B cell (primary cell): Measurements from ENCODE around the gene HIPK1. TPM values are rescaled to one million over a fixed set of nuclear protein-coding genes. Genes with fewer than 3 reads are reported as not detected.
"Not testable (repeated sequence)": the region's sequence is repeated elsewhere in the genome, so short reads cannot be mapped to it uniquely, and the experiment has no call there.

Experiments
- ATAC-seq: fragments of 200-7000 bp; cut with Tn5 transposase; one replicate; pipeline ENCODE4 v1.10.0; 2021; ENCODE audit warnings: low read depth, mild to moderate bottlenecking, moderate number of reproducible peaks, moderate library complexity
- CTCF ChIA-PET: fragments of 350-600 bp; sonication (Branson Sonifier 250); formaldehyde crosslinking; loops from one replicate; lab custom pipeline; 2021; ENCODE audit warnings: antibody characterized with exemption, inconsistent platforms; lab: Charles Lee
- POLR2A ChIA-PET: fragments of 350-600 bp; sonication (Branson Sonifier 250); formaldehyde crosslinking; loops from one replicate; lab custom pipeline; 2021; ENCODE audit warnings: antibody characterized with exemption; lab: Charles Lee
- DNase-seq: peaks from one replicate; pipeline ENCODE4 v3.0.0; 2013
- H2AFZ ChIP-seq: 2 replicates; pipeline ENCODE4 v1.6.1; 2012; ENCODE audit warnings: mild to moderate bottlenecking, low read depth, low read length; ENCODE audit not compliant: insufficient read depth, poor library complexity, severe bottlenecking
- H3K27ac ChIP-seq, 2 donors: 1 replicate in 1 of 2; 2 replicates in 1 of 2; pipeline ENCODE4 v1.5.1; 2012 to 2013; ENCODE audit warnings: low read length in 2 of 2, mild to moderate bottlenecking in 2 of 2, moderate library complexity in 1 of 2
- H3K27me3 ChIP-seq, 4 experiments: fragments of 200-600 bp in 1 of 4; sonication (generic) in 1 of 4; replicated peaks in 1 of 4; 1 replicate in 2 of 4; 2 replicates in 2 of 4; pipeline versions ENCODE4 v1.6.1 to v1.7.0; 2013 to 2016; ENCODE audit warnings: low read length in 3 of 4, mild to moderate bottlenecking in 2 of 4, mixed read lengths in 1 of 4, moderate library complexity in 1 of 4; ENCODE audit not compliant: insufficient read depth in 4 of 4, control insufficient read depth in 3 of 4; ENCODE audit errors: control extremely low read depth in 1 of 4
- H3K36me3 ChIP-seq, 2 experiments: replicated peaks in 1 of 2; 1 replicate in 1 of 2; 2 replicates in 1 of 2; pipeline versions ENCODE4 v1.6.1 to v1.7.1; 2013; ENCODE audit warnings: low read length in 1 of 2; ENCODE audit not compliant: insufficient read depth in 2 of 2, control insufficient read depth in 1 of 2; ENCODE audit errors: control extremely low read depth in 1 of 2, extremely low read depth in 1 of 2
- H3K4me1 ChIP-seq, 2 donors: fragments of 200-600 bp in 1 of 2; sonication (generic) in 1 of 2; 1 replicate in 1 of 2; 2 replicates in 1 of 2; pipeline versions ENCODE4 v1.5.1 to v1.6.1; 2013 to 2017; ENCODE audit warnings: low read length in 2 of 2; ENCODE audit not compliant: control insufficient read depth in 2 of 2, insufficient read depth in 2 of 2
- H3K4me2 ChIP-seq: replicated peaks from 2 replicates; pipeline ENCODE3; 2012; ENCODE audit warnings: mild to moderate bottlenecking, low read depth, low read length; ENCODE audit not compliant: poor library complexity, severe bottlenecking
- H3K4me3 ChIP-seq, 5 experiments: fragments of 200-600 bp in 1 of 5; sonication (generic) in 1 of 5; 1 replicate in 3 of 5; 2 replicates in 2 of 5; pipeline versions ENCODE4 v1.5.1 to v1.7.0; 2011 to 2016; ENCODE audit warnings: low read length in 4 of 5, mild to moderate bottlenecking in 4 of 5, low read depth in 2 of 5, control low read depth in 1 of 5, moderate library complexity in 1 of 5; ENCODE audit not compliant: insufficient read depth in 1 of 5; ENCODE audit errors: control extremely low read depth in 1 of 5, extremely low read depth in 1 of 5
- H3K79me2 ChIP-seq: fragments of 200-600 bp; sonication (generic); one replicate; pipeline ENCODE4 v1.6.0; 2016; ENCODE audit warnings: low read length; ENCODE audit not compliant: control insufficient read depth, insufficient read depth
- H3K9ac ChIP-seq: fragments of 200-600 bp; sonication (generic); 2 replicates; pipeline ENCODE4 v1.6.1; 2017; ENCODE audit warnings: mild to moderate bottlenecking, low read length, moderate library complexity
- H3K9me3 ChIP-seq, 3 donors: one replicate each; pipeline versions ENCODE4 v1.6.1 to v1.7.1; 2013; ENCODE audit warnings: low read length in 2 of 3; ENCODE audit not compliant: control insufficient read depth in 2 of 3, insufficient read depth in 1 of 3; ENCODE audit errors: control extremely low read depth in 1 of 3
- H4K20me1 ChIP-seq: 2 replicates; pipeline ENCODE4 v1.6.0; 2012; ENCODE audit warnings: mild to moderate bottlenecking, low read length; ENCODE audit not compliant: insufficient read depth, control insufficient read depth, poor library complexity, severe bottlenecking
- H3K27ac Mint-ChIP-seq: one replicate; pipeline ENCODE4 v1.8.0; 2021; ENCODE audit warnings: mixed read lengths
- H3K27me3 Mint-ChIP-seq: one replicate; pipeline ENCODE4 v1.8.0; 2021; ENCODE audit warnings: mixed read lengths
- H3K4me1 Mint-ChIP-seq: one replicate; pipeline ENCODE4 v1.8.0; 2021; ENCODE audit warnings: mixed read lengths
- H3K4me3 Mint-ChIP-seq: one replicate; pipeline ENCODE4 v1.8.0; 2021; ENCODE audit warnings: mixed read lengths
- H3K9me3 Mint-ChIP-seq: one replicate; pipeline ENCODE4 v1.8.0; 2022; ENCODE audit warnings: mixed read lengths; ENCODE audit not compliant: insufficient read depth
- EZH2 ChIP-seq: IDR thresholded peaks from 2 replicates; pipeline ENCODE4 v1.6.1; 2012; ENCODE audit warnings: borderline replicate concordance, low read depth, mild to moderate bottlenecking, moderate library complexity, low read length; ENCODE audit not compliant: insufficient read depth, poor library complexity, severe bottlenecking
- WGBS: methylation state at CpG from one replicate; pipeline ENCODE4 v1.1.5; 2013; ENCODE audit warnings: missing lambda C conversion rate; ENCODE audit not compliant: insufficient coverage; 5-methylcytosine and 5-hydroxymethylcytosine counted together
- intact Hi-C: fragments of 100-400 bp; cut with micrococcal nuclease; formaldehyde crosslinking; loops from one replicate; pipeline ENCODE4 v1.10.0; 2022
- polyA plus RNA-seq: library from polyadenylated mRNA; depleted of rRNA; stranded (reverse); fragments of >200 nt; gene quantifications from 2 replicates; pipeline ENCODE4 v1.2.3, GENCODE V29; 2012
- total RNA-seq, 2 donors: library from RNA; stranded (reverse); fragments of 120-200 nt in 1 of 2; gene quantifications; 1 replicate in 1 of 2; 2 replicates in 1 of 2; pipeline versions ENCODE4 v1.2.3 to v1.2.4, GENCODE V29; 2013 to 2022
- TF ChIP-seq, protein P1 (sequence below): fragments of 200-600 bp; IDR thresholded peaks from one replicate; pipeline ENCODE4 v1.8.0; 2022; ENCODE audit warnings: antibody characterized with exemption, mild to moderate bottlenecking

The HIPK1 gene
- total and polyA plus RNA-seq, 2 donors (not counting 1 experiment from before 2014, with no cell fraction given): 13.6 to 48.0 TPM

DNA sequence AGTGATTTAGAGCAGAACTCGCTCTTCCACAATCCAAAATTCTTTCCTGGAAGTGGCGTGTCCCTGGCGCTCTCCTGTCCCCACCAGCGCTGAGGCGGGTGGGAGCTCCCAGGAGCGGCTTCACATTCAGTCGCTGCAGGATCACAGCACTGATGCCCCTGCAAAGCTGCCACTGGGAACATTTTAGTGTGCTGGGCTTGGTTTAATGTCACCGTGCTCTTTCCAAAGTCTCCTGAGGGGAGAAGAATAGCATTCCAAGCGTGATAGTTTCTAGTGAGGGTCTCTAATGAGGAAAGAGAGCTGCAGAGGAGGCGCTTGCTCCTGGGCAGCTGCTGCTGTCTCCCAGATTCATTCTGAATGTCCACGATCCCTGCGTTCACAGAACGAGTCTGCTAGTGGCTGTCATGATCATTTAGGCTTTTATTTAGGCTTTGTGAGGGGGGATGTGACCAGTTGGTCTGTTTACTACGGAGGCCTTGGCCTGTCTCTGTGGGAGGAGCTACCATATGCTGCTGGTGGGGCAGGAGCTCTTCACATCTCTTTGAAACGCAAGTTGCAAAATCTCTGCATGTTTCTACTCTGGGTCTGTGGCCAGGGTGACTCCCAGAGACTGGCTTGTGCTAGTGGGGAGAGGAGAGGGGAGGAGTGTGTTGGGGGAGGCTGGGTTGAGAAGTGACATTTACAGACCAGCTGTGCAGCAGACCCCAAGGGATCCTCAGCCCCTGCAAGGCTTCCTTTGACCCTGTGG, 73.5 kb downstream of the HIPK1 start:
- no peak overlapping the region for H3K4me3 ChIP-seq
- H3K27me3 ChIP-seq: peaks cover 0 to 10% (median 0%) of the 10 kb centered on the region in 4 experiments
- peaks cover 0 to 10% (median 0%) of the 10 kb centered on the region in 3 donors for H3K9me3 ChIP-seq
- H3K27me3 Mint-ChIP-seq: peaks cover 36% of the 10 kb centered on the region
- no peaks in the 10 kb centered on the region for H3K9me3 Mint-ChIP-seq
- no peaks in the 10 kb centered on the region for H3K36me3 ChIP-seq
- intact Hi-C loops: no loop called here
- no peaks in the 10 kb centered on the region for H3K79me2 ChIP-seq
- no peak overlapping the region for H3K27ac Mint-ChIP-seq
- ChIA-PET CTCF (no interaction called here), POLR2A (no interaction called here)
- H3K4me2 ChIP-seq: no peak overlapping the region
- no peak overlapping the region for H3K9ac ChIP-seq
- no peaks in the 10 kb centered on the region for H3K4me1 Mint-ChIP-seq
- 89% methylated on average over 15 of the region's 15 CpGs for WGBS
- H3K4me3 Mint-ChIP-seq: no peak overlapping the region
- no peak overlapping the region for H2AFZ ChIP-seq
- ATAC-seq (no peak), DNase-seq (no peak)
- H3K4me1 ChIP-seq: no peaks in the 10 kb centered on the region
- TF ChIP-seq, protein P1, sequence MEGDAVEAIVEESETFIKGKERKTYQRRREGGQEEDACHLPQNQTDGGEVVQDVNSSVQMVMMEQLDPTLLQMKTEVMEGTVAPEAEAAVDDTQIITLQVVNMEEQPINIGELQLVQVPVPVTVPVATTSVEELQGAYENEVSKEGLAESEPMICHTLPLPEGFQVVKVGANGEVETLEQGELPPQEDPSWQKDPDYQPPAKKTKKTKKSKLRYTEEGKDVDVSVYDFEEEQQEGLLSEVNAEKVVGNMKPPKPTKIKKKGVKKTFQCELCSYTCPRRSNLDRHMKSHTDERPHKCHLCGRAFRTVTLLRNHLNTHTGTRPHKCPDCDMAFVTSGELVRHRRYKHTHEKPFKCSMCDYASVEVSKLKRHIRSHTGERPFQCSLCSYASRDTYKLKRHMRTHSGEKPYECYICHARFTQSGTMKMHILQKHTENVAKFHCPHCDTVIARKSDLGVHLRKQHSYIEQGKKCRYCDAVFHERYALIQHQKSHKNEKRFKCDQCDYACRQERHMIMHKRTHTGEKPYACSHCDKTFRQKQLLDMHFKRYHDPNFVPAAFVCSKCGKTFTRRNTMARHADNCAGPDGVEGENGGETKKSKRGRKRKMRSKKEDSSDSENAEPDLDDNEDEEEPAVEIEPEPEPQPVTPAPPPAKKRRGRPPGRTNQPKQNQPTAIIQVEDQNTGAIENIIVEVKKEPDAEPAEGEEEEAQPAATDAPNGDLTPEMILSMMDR: no peak
- no peak for TF ChIP-seq EZH2
- H3K27ac ChIP-seq: no peak overlapping the region
- no peaks in the 10 kb centered on the region for H4K20me1 ChIP-seq

DNA sequence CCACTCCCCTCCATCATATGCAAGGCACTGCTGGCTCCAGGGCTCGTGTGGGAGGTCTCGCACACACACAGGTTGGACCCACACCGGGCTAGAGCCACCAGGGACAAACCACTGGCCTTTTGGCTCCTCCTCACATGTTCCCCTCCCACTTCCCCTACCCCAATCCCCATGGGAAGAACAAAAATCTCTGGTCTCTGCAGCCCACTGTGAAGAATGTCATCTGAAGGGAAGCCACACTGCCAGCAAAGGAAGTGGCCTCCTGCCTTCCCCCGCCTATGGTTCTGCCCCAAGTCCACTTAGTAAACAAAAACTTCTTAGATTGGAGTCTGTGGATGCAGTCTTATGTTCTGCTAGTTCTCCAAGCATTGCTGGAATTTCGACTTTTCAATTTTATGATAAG, 74.3 kb downstream of the HIPK1 start:
- Mint-ChIP-seq H3K27ac (no peak overlapping the region), H3K4me1 (no peaks in the 10 kb centered on the region), H3K4me3 (no peak overlapping the region), H3K9me3 (no peaks in the 10 kb centered on the region), H3K27me3 (peaks cover 34% of the 10 kb centered on the region)
- Histone ChIP-seq H3K36me3 (no peaks in the 10 kb centered on the region), H3K4me3 (no peak overlapping the region), H4K20me1 (no peaks in the 10 kb centered on the region), H3K27ac (no peak overlapping the region), H3K9me3 (peaks cover 0 to 10% (median 0%) of the 10 kb centered on the region in 3 donors), H3K27me3 (peaks cover 0 to 10% (median 0%) of the 10 kb centered on the region in 4 experiments), H3K79me2 (no peaks in the 10 kb centered on the region), H3K9ac (no peak overlapping the region), H3K4me2 (no peak overlapping the region), H3K4me1 (no peaks in the 10 kb centered on the region), H2AFZ (no peak overlapping the region)
- POLR2A ChIA-PET: no interaction called here
- TF ChIP-seq EZH2: no peak
- TF ChIP-seq, protein P1: no peak
- intact Hi-C loops: no loop called here
- no peak for DNase-seq
- 35% methylated on average over 2 of the region's 5 CpGs for WGBS
- CTCF ChIA-PET: no interaction called here
- ATAC-seq: no peak

DNA sequence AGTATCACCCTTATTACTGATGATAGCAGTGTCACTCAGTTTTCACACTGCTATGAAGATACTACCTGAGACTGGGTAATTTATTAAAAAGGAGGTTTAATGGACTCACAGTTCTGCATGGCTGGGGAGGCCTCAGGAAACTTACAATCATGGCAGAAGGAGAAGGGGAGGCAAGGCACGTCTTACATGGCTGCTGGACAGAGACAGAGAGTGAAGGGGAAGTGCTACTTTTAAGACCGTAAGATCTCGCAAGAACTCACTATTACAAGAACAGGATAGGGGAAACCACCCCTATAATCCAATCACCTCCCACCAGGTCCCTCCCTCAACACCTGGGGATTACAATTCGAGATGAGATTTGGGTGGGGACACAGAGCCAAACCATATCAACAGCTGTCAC, 77.7 kb downstream of the HIPK1 start:
- H3K27ac Mint-ChIP-seq, H3K4me3 Mint-ChIP-seq, DNase-seq, H3K4me2 ChIP-seq, H3K4me3 ChIP-seq, H3K27ac ChIP-seq, H3K9me3 Mint-ChIP-seq, H4K20me1 ChIP-seq, POLR2A ChIA-PET, H3K79me2 ChIP-seq, H3K9me3 ChIP-seq, H3K4me1 Mint-ChIP-seq, H3K36me3 ChIP-seq, intact Hi-C loops, ATAC-seq, H2AFZ ChIP-seq, H3K4me1 ChIP-seq, H3K9ac ChIP-seq, H3K27me3 ChIP-seq, CTCF ChIA-PET: not testable (repeated sequence)
- 50% methylated on average over 1 of the region's 4 CpGs for WGBS
- H3K27me3 Mint-ChIP-seq: peaks cover 31% of the 10 kb centered on the region
